HepG2 (cell line): Measurements from ENCODE around the gene ZBTB20. TPM values are rescaled to one million over a fixed set of nuclear protein-coding genes. Genes with fewer than 3 reads are reported as not detected.

Experiments
- ATAC-seq: fragments of 200-7000 bp; cut with Tn5 transposase; 3 replicates; pipeline ENCODE4 v1.9.1; 2020; ENCODE audit warnings: mild to moderate bottlenecking, moderate library complexity
- BruUV-seq: library from RNA; stranded (reverse); fragments of 400-500 nt; replicated peaks from 2 replicates; lab custom pipeline; 2021; lab: Mats Ljungman, UMichigan
- CTCF ChIA-PET: fragments of 300-600 bp; formaldehyde crosslinking; extraction: SDS; loops from one replicate; lab custom pipeline; 2021; ENCODE audit warnings: low total read pairs, inconsistent platforms, low intra/inter-chr PET ratio; lab: Yijun Ruan, JAX
- POLR2A ChIA-PET: fragments of 350-600 bp; sonication (Branson Sonifier 250); formaldehyde crosslinking; loops from one replicate; lab custom pipeline; 2020; ENCODE audit warnings: antibody characterized with exemption, inconsistent platforms; lab: Yijun Ruan, JAX
- DNase-seq: peaks from one replicate; pipeline ENCODE4 v3.0.0-alpha.2; 2015; ENCODE audit warnings: low spot score
- FAIRE-seq: peaks from 3 replicates; lab custom pipeline; 2011; peaks lifted over from hg19 to GRCh38; lab: Jason Lieb, UNC
- H2AFZ ChIP-seq: one replicate; pipeline ENCODE4 v1.6.1; 2011; ENCODE audit warnings: low read length, inconsistent platforms
- H3K27ac ChIP-seq: fragments of 300-600 bp; 3 replicates; pipeline ENCODE4 v1.8.0; 2011; ENCODE audit warnings: mixed run types, mild to moderate bottlenecking, mixed read lengths, low read length, inconsistent platforms; ENCODE audit not compliant: insufficient read depth; ENCODE audit errors: extremely low read length
- H3K27me3 ChIP-seq, 2 experiments: fragments of 200-600 bp in 1 of 2; 2 replicates in 1 of 2; 3 replicates in 1 of 2; pipeline versions ENCODE4 v1.6.0 to v1.8.0; 2011; ENCODE audit warnings: low read length in 2 of 2, mild to moderate bottlenecking in 2 of 2, moderate library complexity in 2 of 2, inconsistent platforms in 1 of 2; ENCODE audit not compliant: insufficient read depth in 2 of 2, control insufficient read depth in 1 of 2
- H3K36me3 ChIP-seq, 2 experiments: fragments of 200-600 bp in 1 of 2; replicated peaks in 1 of 2; 2 replicates in 1 of 2; 3 replicates in 1 of 2; pipeline versions ENCODE4 v1.5.1 to v1.8.0; 2011; ENCODE audit warnings: low read length in 2 of 2, inconsistent platforms in 1 of 2; ENCODE audit not compliant: insufficient read depth in 2 of 2, control insufficient read depth in 1 of 2
- H3K4me1 ChIP-seq: 2 replicates; pipeline ENCODE4 v1.5.1; 2012; ENCODE audit warnings: low read length, inconsistent platforms; ENCODE audit not compliant: insufficient read depth
- H3K4me2 ChIP-seq: 2 replicates; pipeline ENCODE4 v1.6.0; 2011; ENCODE audit warnings: low read depth, low read length, inconsistent platforms
- H3K4me3 ChIP-seq, 3 experiments: fragments of 200-600 bp in 1 of 3; sonication (generic), shearing (Covaris generic) in 1 of 3; replicated peaks in 1 of 3; 2 replicates each; pipeline ENCODE4 v1.5.1; 2011 to 2016; ENCODE audit warnings: low read length in 3 of 3, inconsistent platforms in 2 of 3, low read depth in 2 of 3, mild to moderate bottlenecking in 2 of 3, control low read depth in 1 of 3, mixed read lengths in 1 of 3; ENCODE audit not compliant: insufficient read depth in 1 of 3
- H3K79me2 ChIP-seq: one replicate; pipeline ENCODE4 v1.6.1; 2011; ENCODE audit warnings: low read length, inconsistent platforms; ENCODE audit not compliant: insufficient read depth
- H3K9ac ChIP-seq: 2 replicates; pipeline ENCODE4 v1.6.0; 2011; ENCODE audit warnings: mild to moderate bottlenecking, low read depth, low read length, inconsistent platforms; ENCODE audit not compliant: insufficient read depth
- H3K9me3 ChIP-seq: 2 replicates; pipeline ENCODE4 v1.5.1; 2012; ENCODE audit warnings: mild to moderate bottlenecking, low read length
- H4K20me1 ChIP-seq: 2 replicates; pipeline ENCODE4 v1.6.0; 2011; ENCODE audit warnings: inconsistent platforms, mild to moderate bottlenecking, low read length, moderate library complexity; ENCODE audit not compliant: insufficient read depth
- ARHGAP35 ChIP-seq: sonication (generic); formaldehyde crosslinking; IDR thresholded peaks from 2 replicates; pipeline ENCODE4 v1.9.0; 2022; ENCODE audit warnings: mild to moderate bottlenecking, inconsistent platforms, moderate library complexity, missing genetic modification reagents, borderline replicate concordance
- ELK4 ChIP-seq: sonication (generic); formaldehyde crosslinking; IDR thresholded peaks from 2 replicates; pipeline ENCODE4 v1.9.0; 2021; ENCODE audit warnings: missing genetic modification reagents, borderline replicate concordance
- JUN ChIP-seq: sonication (generic); formaldehyde crosslinking; IDR thresholded peaks from 2 replicates; pipeline ENCODE4 v1.4.0; 2020; ENCODE audit warnings: mild to moderate bottlenecking, missing genetic modification reagents
- MAFG ChIP-seq: sonication (generic); formaldehyde crosslinking; IDR thresholded peaks from 2 replicates; pipeline ENCODE4 v1.5.1; 2020; ENCODE audit warnings: mild to moderate bottlenecking, missing genetic modification reagents
- MAX ChIP-seq: IDR thresholded peaks from 2 replicates; pipeline ENCODE4 v1.6.1; 2012; ENCODE audit warnings: inconsistent platforms
- MTA1 ChIP-seq: sonication (generic); formaldehyde crosslinking; IDR thresholded peaks from 2 replicates; pipeline ENCODE4 v1.4.0; 2020; ENCODE audit warnings: missing genetic modification reagents, mild to moderate bottlenecking, borderline replicate concordance
- NFRKB ChIP-seq: fragments of 450-650 bp; IDR thresholded peaks from 2 replicates; pipeline ENCODE4 v1.6.1; 2017
- POLR2A ChIP-seq, 2 experiments: IDR thresholded peaks; 2 replicates each; pipeline ENCODE4 v1.6.1; 2011; ENCODE audit warnings: low read depth in 2 of 2, low read length in 2 of 2, mild to moderate bottlenecking in 1 of 2, moderate library complexity in 1 of 2; ENCODE audit not compliant: insufficient read depth in 1 of 2
- SP2 ChIP-seq: sonication (generic); formaldehyde crosslinking; IDR thresholded peaks from 2 replicates; pipeline ENCODE4 v1.5.1; 2020; ENCODE audit warnings: mild to moderate bottlenecking, missing genetic modification reagents
- TAF1 ChIP-seq: sonication (generic); formaldehyde crosslinking; IDR thresholded peaks from 2 replicates; pipeline ENCODE4 v1.4.0; 2020; ENCODE audit warnings: missing genetic modification reagents
- TOPORS ChIP-seq: sonication (generic); formaldehyde crosslinking; IDR thresholded peaks from 2 replicates; pipeline ENCODE4 v1.8.0; 2023; ENCODE audit warnings: mild to moderate bottlenecking, missing genetic modification reagents
- ZIK1 ChIP-seq: sonication (generic); formaldehyde crosslinking; IDR thresholded peaks from 2 replicates; pipeline ENCODE4 v1.5.0; 2020; ENCODE audit warnings: mild to moderate bottlenecking, low read depth, missing genetic modification reagents, borderline replicate concordance
- ZNF564 ChIP-seq: sonication (generic); formaldehyde crosslinking; IDR thresholded peaks from 2 replicates; pipeline ENCODE4 v1.8.1; 2023; ENCODE audit warnings: mild to moderate bottlenecking, missing genetic modification reagents
- ZNF816 ChIP-seq: sonication (generic); formaldehyde crosslinking; IDR thresholded peaks from 2 replicates; pipeline ENCODE4 v1.8.0; 2022; ENCODE audit warnings: missing genetic modification reagents, mild to moderate bottlenecking, borderline replicate concordance
- ZNF878 ChIP-seq: sonication (generic); formaldehyde crosslinking; IDR thresholded peaks from 2 replicates; pipeline ENCODE4 v1.8.1; 2023; ENCODE audit warnings: mild to moderate bottlenecking, missing genetic modification reagents, moderate library complexity
- ZSCAN29 ChIP-seq: sonication (generic); formaldehyde crosslinking; conservative IDR thresholded peaks from 2 replicates; pipeline ENCODE4 v1.4.0; 2020; ENCODE audit warnings: mild to moderate bottlenecking, missing genetic modification reagents
- in situ Hi-C: cut with HindIII; loops from 2 replicates; pipeline ENCODE4 v1.10.0; 2017; ENCODE audit warnings: low pct_unique_long_range_greater_than_20kb; ENCODE audit not compliant: extremely low pct_ligation_motif_present
- intact Hi-C: fragments of 100-400 bp; cut with micrococcal nuclease; formaldehyde crosslinking; loops from one replicate; pipeline ENCODE4 v1.10.0; 2022; ENCODE audit not compliant: unreplicated experiment
- polyA plus RNA-seq, 8 experiments: library from polyadenylated mRNA; depleted of rRNA in 3 of 8; stranded (reverse) in 7 of 8; unstranded in 1 of 8; fragments of >200 nt; fragmentation: Illumina TruSeq in 4 of 8; extraction: Trizol in 4 of 8; gene quantifications; 2 replicates each; pipeline versions ENCODE4 v1.2.1 to v1.2.3, GENCODE V29; 2011 to 2016; ENCODE audit warnings: low read depth in 4 of 8, missing spikeins in 1 of 8, mixed read lengths in 1 of 8; ENCODE audit not compliant: insufficient read depth in 1 of 8
- total RNA-seq, 5 experiments: library from RNA; depleted of rRNA; stranded (reverse); fragments of >200 nt; fragmentation: Illumina TruSeq; extraction: Trizol; gene quantifications; 2 replicates each; pipeline ENCODE4 v1.2.3, GENCODE V29; 2016; ENCODE audit warnings: low read depth in 1 of 5
- TF ChIP-seq, protein P1 (sequence below): sonication (generic); formaldehyde crosslinking; IDR thresholded peaks from 2 replicates; pipeline ENCODE4 v1.4.0; 2020; ENCODE audit warnings: missing genetic modification reagents, borderline replicate concordance
- TF ChIP-seq, protein P2 (sequence below): sonication (generic); formaldehyde crosslinking; IDR thresholded peaks from 2 replicates; pipeline ENCODE4 v1.9.0; 2021; ENCODE audit warnings: missing genetic modification reagents, borderline replicate concordance

The ZBTB20 gene
- total and polyA plus RNA-seq, 2 of the 13 experiments (the other 11 are each of a cell fraction or from before 2014, with no cell fraction given): 1.9 to 8.8 TPM

DNA sequence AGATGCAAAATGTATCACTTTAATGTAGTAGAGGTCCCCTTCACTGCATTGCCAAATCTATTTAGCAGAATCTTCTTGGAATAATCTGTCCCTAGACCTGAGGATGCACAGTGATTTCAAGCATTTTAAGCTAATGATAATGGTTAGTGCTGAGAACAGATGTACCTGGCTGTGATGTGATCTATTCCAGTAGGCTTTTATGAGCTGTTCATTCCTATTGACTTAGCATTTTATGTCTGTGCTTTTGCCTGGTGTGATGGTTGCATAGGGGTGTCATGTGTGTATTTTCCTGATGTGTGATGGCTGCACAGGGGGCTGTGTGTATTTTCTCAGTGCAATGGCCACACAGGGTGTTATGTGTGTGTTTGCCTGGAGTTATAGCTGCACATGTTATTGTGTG is 580.3 kb downstream of the ZBTB20 start:
- Histone ChIP-seq H3K27ac (no peak overlapping the region), H3K36me3 (no peaks in the 10 kb centered on the region), H3K27me3 (no peaks in the 10 kb centered on the region), H2AFZ (no peak overlapping the region), H3K4me2 (no peak overlapping the region), H3K4me1 (peaks cover 10% of the 10 kb centered on the region), H3K4me3 (no peak overlapping the region), H3K9ac (no peak overlapping the region), H3K9me3 (no peaks in the 10 kb centered on the region), H4K20me1 (no peaks in the 10 kb centered on the region), H3K79me2 (no peaks in the 10 kb centered on the region)
- CTCF ChIA-PET: no interaction called here
- DNase-seq: no peak
- no TSS peak for BruUV-seq
- no peak for FAIRE-seq
- in situ Hi-C loops (no loop called here), intact Hi-C loops (no loop called here)
- TF ChIP-seq ARHGAP35 (no peak), NFRKB (no peak), ZNF878 (no peak), ZIK1 (CRISPR knock-in tag) (no peak), MTA1 (no peak), MAX (no peak), TAF1 (CRISPR knock-in tag) (no peak), SP2 (CRISPR knock-in tag) (no peak), ZSCAN29 (CRISPR knock-in tag) (no peak), ZNF816 (CRISPR knock-in tag) (no peak), MAFG (CRISPR knock-in tag) (no peak), ZNF564 (no peak), JUN (CRISPR knock-in tag) (no peak), ELK4 (CRISPR knock-in tag) (no peak), TOPORS (CRISPR knock-in tag) (no peak), POLR2A (IDR thresholded peaks at IDR 0.05; ENCODE audit: insufficient read depth in 1 of 2, low read depth in 2 of 2, low read length in 2 of 2) (no peak)
- TF ChIP-seq, protein P1, sequence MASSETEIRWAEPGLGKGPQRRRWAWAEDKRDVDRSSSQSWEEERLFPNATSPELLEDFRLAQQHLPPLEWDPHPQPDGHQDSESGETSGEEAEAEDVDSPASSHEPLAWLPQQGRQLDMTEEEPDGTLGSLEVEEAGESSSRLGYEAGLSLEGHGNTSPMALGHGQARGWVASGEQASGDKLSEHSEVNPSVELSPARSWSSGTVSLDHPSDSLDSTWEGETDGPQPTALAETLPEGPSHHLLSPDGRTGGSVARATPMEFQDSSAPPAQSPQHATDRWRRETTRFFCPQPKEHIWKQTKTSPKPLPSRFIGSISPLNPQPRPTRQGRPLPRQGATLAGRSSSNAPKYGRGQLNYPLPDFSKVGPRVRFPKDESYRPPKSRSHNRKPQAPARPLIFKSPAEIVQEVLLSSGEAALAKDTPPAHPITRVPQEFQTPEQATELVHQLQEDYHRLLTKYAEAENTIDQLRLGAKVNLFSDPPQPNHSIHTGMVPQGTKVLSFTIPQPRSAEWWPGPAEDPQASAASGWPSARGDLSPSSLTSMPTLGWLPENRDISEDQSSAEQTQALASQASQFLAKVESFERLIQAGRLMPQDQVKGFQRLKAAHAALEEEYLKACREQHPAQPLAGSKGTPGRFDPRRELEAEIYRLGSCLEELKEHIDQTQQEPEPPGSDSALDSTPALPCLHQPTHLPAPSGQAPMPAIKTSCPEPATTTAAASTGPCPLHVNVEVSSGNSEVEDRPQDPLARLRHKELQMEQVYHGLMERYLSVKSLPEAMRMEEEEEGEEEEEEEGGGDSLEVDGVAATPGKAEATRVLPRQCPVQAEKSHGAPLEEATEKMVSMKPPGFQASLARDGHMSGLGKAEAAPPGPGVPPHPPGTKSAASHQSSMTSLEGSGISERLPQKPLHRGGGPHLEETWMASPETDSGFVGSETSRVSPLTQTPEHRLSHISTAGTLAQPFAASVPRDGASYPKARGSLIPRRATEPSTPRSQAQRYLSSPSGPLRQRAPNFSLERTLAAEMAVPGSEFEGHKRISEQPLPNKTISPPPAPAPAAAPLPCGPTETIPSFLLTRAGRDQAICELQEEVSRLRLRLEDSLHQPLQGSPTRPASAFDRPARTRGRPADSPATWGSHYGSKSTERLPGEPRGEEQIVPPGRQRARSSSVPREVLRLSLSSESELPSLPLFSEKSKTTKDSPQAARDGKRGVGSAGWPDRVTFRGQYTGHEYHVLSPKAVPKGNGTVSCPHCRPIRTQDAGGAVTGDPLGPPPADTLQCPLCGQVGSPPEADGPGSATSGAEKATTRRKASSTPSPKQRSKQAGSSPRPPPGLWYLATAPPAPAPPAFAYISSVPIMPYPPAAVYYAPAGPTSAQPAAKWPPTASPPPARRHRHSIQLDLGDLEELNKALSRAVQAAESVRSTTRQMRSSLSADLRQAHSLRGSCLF (CRISPR knock-in tag): no peak
- TF ChIP-seq, protein P2, sequence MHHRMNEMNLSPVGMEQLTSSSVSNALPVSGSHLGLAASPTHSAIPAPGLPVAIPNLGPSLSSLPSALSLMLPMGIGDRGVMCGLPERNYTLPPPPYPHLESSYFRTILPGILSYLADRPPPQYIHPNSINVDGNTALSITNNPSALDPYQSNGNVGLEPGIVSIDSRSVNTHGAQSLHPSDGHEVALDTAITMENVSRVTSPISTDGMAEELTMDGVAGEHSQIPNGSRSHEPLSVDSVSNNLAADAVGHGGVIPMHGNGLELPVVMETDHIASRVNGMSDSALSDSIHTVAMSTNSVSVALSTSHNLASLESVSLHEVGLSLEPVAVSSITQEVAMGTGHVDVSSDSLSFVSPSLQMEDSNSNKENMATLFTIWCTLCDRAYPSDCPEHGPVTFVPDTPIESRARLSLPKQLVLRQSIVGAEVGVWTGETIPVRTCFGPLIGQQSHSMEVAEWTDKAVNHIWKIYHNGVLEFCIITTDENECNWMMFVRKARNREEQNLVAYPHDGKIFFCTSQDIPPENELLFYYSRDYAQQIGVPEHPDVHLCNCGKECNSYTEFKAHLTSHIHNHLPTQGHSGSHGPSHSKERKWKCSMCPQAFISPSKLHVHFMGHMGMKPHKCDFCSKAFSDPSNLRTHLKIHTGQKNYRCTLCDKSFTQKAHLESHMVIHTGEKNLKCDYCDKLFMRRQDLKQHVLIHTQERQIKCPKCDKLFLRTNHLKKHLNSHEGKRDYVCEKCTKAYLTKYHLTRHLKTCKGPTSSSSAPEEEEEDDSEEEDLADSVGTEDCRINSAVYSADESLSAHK (CRISPR knock-in tag): no peak
- ATAC-seq: no peak
- POLR2A ChIA-PET: no interaction called here
